Measurements from ENCODE around the gene ZNF554.

ZNF554 gene

GRCh38 chr19:2827022-2827421, 7.4 kb downstream of the ZNF554 start:
- Mint-ChIP-seq H3K9me3 (peaks cover 77% of the 10 kb centered on the region), H3K27ac (no peak overlapping the region), H3K27me3 (ENCODE audit: low read depth, poor library complexity) (peaks cover 7% of the 10 kb centered on the region), H3K36me3 (ENCODE audit: low read depth) (peaks cover 97% of the 10 kb centered on the region), H3K4me1 (no peaks in the 10 kb centered on the region), H3K4me3 (no peak overlapping the region)
- DNase-seq: no peak
- no peak for TF ChIP-seq CTCF (IDR thresholded peaks at IDR 0.05)

GRCh38 chr19:2827840-2828489, 8.3 kb downstream of the ZNF554 start:
- DNase-seq: no peak
- Mint-ChIP-seq H3K9me3 (peaks cover 85% of the 10 kb centered on the region), H3K4me3 (no peak overlapping the region), H3K27me3 (ENCODE audit: low read depth, poor library complexity) (peaks cover 7% of the 10 kb centered on the region), H3K27ac (no peak overlapping the region), H3K4me1 (no peaks in the 10 kb centered on the region), H3K36me3 (ENCODE audit: low read depth) (peaks cover 97% of the 10 kb centered on the region)
- TF ChIP-seq CTCF (IDR thresholded peaks at IDR 0.05): no peak

- Mint-ChIP-seq H3K27ac (no peak overlapping the region), H3K4me3 (no peak overlapping the region), H3K36me3 (ENCODE audit: low read depth) (peaks cover 97% of the 10 kb centered on the region), H3K27me3 (ENCODE audit: low read depth, poor library complexity) (no peaks in the 10 kb centered on the region), H3K9me3 (peaks cover 100% of the 10 kb centered on the region), H3K4me1 (no peaks in the 10 kb centered on the region)
- DNase-seq: no peak
- no peak for TF ChIP-seq CTCF (IDR thresholded peaks at IDR 0.05)
Measured at GRCh38 chr19:2834294-2834871, 14.7 kb downstream of the ZNF554 start.

GRCh38 chr19:2837430-2837829, 17.8 kb downstream of the ZNF554 start:
- Mint-ChIP-seq H3K27ac (no peak overlapping the region), H3K4me3 (no peak overlapping the region)

GRCh38 chr19:2840794-2841791, 21.4 kb downstream of the ZNF554 start, which contains the start of gene ZNF555:
TSS of gene ZNF555 (plus strand) at chr19:2841475. CDS start at chr19:2841573, 98 bp downstream.
- peaks cover 81% of the 10 kb centered on the region for H3K36me3 Mint-ChIP-seq (ENCODE audit: low read depth)
- no peak within 1 kb of the TSS for H3K27ac Mint-ChIP-seq
- H3K4me1 Mint-ChIP-seq: peaks cover 8% of the 10 kb centered on the region
- peak; percentile 36 for TF ChIP-seq CTCF (IDR thresholded peaks at IDR 0.05)
- H3K4me3 Mint-ChIP-seq: peak within 1 kb of the TSS; percentile 88
- H3K27me3 Mint-ChIP-seq (ENCODE audit: low read depth, poor library complexity): peaks cover 10% of the 10 kb centered on the region
- peak; percentile 96 for DNase-seq
- H3K9me3 Mint-ChIP-seq: peaks cover 93% of the 10 kb centered on the region

More at GRCh38 chr19:2837430-2837829, 17.8 kb downstream of the ZNF554 start:
- DNase-seq: no peak
- H3K9me3 Mint-ChIP-seq: peaks cover 93% of the 10 kb centered on the region
- peaks cover 6% of the 10 kb centered on the region for H3K4me1 Mint-ChIP-seq
- H3K27me3 Mint-ChIP-seq (ENCODE audit: low read depth, poor library complexity): peaks cover 4% of the 10 kb centered on the region
- H3K36me3 Mint-ChIP-seq (ENCODE audit: low read depth): peaks cover 82% of the 10 kb centered on the region
- no peak for TF ChIP-seq CTCF (IDR thresholded peaks at IDR 0.05)

All from nephron progenitor cell (in vitro differentiated cells).